Articular chondrocyte of knee joint (primary cell): Measurements from ENCODE around the gene TMEM35B. TPM values are rescaled to one million over a fixed set of nuclear protein-coding genes. Genes with fewer than 3 reads are reported as not detected.

ENCODE experiments used
- small RNA-seq: library from RNA; depleted of rRNA; stranded (forward); fragments of <200 nt; gene quantifications from one replicate; pipeline ENCODE3, GENCODE V24; 2012
- total RNA-seq: library from RNA; depleted of rRNA; stranded (reverse); fragments of >200 nt; gene quantifications from 2 replicates; pipeline ENCODE4 v1.2.3, GENCODE V29; 2012

The TMEM35B gene
- total RNA-seq: 38.0 and 43.1 TPM in 2 replicates

GRCh38 chr1:34984793-34985608 lies at the start of gene TMEM35B:
Gene TMEM35B, minus strand, starts transcription at chr1:34985347. Its CDS starts 42 bp downstream, at chr1:34985305.

Small RNAs within 50 kb of the gene (small RNA-seq; reads per million reads assigned to genes)
- gene TMEM35B: not detected

Other genes starting within 250 kb of the TMEM35B start
- gene GJB5, start 230.3 kb downstream of the TMEM35B start, total RNA-seq: 0.11 TPM in 1 of 2 replicates, not detected in the other
- gene GJB4, start 225.6 kb downstream of the TMEM35B start, total RNA-seq: not detected in 2 replicates
- gene GJB3, start 204.1 kb downstream of the TMEM35B start, total RNA-seq: not detected in 2 replicates
- gene GJA4, start 192.3 kb downstream of the TMEM35B start, total RNA-seq: 0.11 TPM in 1 of 2 replicates, not detected in the other
- gene SMIM12, start 125.6 kb downstream of the TMEM35B start, total RNA-seq: 24.4 and 40.9 TPM in 2 replicates
- under 0.01 TPM in 1 of 2 replicates, not detected in the other for gene DLGAP3, start 55.7 kb downstream of the TMEM35B start, total RNA-seq
- 25.7 and 34.1 TPM in 2 replicates for gene ZMYM6, start 46.6 kb upstream of the TMEM35B start, total RNA-seq
- 22.7 and 29.4 TPM in 2 replicates for gene ZMYM1, start 94.0 kb upstream of the TMEM35B start, total RNA-seq
- 196 and 218 TPM in 2 replicates for gene SFPQ, start 207.8 kb upstream of the TMEM35B start, total RNA-seq